Activated CD4-positive, alpha-beta memory T cell treated with anti-CD3 and anti-CD28 coated beads, Interleukin-2, amount 10 ng/mL, durations not matched to agents 7 days and 5 days (primary cell): ENCODE results near the gene CENPP. TPM values are rescaled to one million over a fixed set of nuclear protein-coding genes. Genes with fewer than 3 reads are reported as not detected.

ENCODE experiments used
- CTCF ChIA-PET: fragments of 350-600 bp; sonication (Branson Sonifier 250); formaldehyde crosslinking; loops from one replicate; lab custom pipeline; 2021; ENCODE audit warnings: antibody characterized with exemption, inconsistent platforms; lab: Charles Lee
- POLR2A ChIA-PET: fragments of 350-600 bp; sonication (Branson Sonifier 250); formaldehyde crosslinking; loops from one replicate; lab custom pipeline; 2021; ENCODE audit warnings: antibody characterized with exemption; lab: Charles Lee
- DNase-seq: peaks from one replicate; pipeline ENCODE4 v3.0.0-alpha.2; 2020
- H3K27ac Mint-ChIP-seq: one replicate; pipeline ENCODE4 v1.8.0; 2021; ENCODE audit warnings: mild to moderate bottlenecking, mixed read lengths
- H3K27me3 Mint-ChIP-seq: one replicate; pipeline ENCODE4 v1.8.0; 2021; ENCODE audit warnings: mixed read lengths
- H3K36me3 Mint-ChIP-seq: one replicate; pipeline ENCODE4 v1.8.0; 2021; ENCODE audit warnings: low read depth, mixed read lengths
- H3K4me1 Mint-ChIP-seq: one replicate; pipeline ENCODE4 v1.8.0; 2021; ENCODE audit warnings: mixed read lengths
- H3K4me3 Mint-ChIP-seq: one replicate; pipeline ENCODE4 v1.8.0; 2021; ENCODE audit warnings: mild to moderate bottlenecking, mixed read lengths
- H3K9me3 Mint-ChIP-seq: one replicate; pipeline ENCODE4 v1.8.0; 2021; ENCODE audit warnings: mixed read lengths
- total RNA-seq, 2 experiments: library from RNA; stranded (reverse); gene quantifications; one replicate each; pipeline ENCODE4 v1.2.3, GENCODE V29; 2021

CENPP gene
- total RNA-seq, 2 experiments from 2014 or later = 18.8 to 22.0 TPM

GRCh38 chr9:92608909-92609445 lies 283.2 kb downstream of the CENPP start:
- ChIA-PET CTCF (interaction anchor here (1.1 kb wide), 1 partner anchor 469 kb away, joined by 3 read pairs; no protein-coding TSS in a partner anchor), POLR2A (no interaction called here)
- Mint-ChIP-seq H3K36me3 (peaks cover 14% of the 10 kb centered on the region), H3K27me3 (no peaks in the 10 kb centered on the region), H3K9me3 (peaks cover 10% of the 10 kb centered on the region), H3K4me1 (no peaks in the 10 kb centered on the region), H3K27ac (no peak overlapping the region), H3K4me3 (no peak overlapping the region)
- DNase-seq = no peak

- no peaks in the 10 kb centered on the region for H3K27me3 Mint-ChIP-seq
- H3K4me3 Mint-ChIP-seq = no peak overlapping the region
- H3K36me3 Mint-ChIP-seq = peaks cover 22% of the 10 kb centered on the region
- DNase-seq = no peak
- no peak overlapping the region for H3K27ac Mint-ChIP-seq
- CTCF ChIA-PET = no interaction called here
- POLR2A ChIA-PET = no interaction called here
- no peaks in the 10 kb centered on the region for H3K4me1 Mint-ChIP-seq
- no peaks in the 10 kb centered on the region for H3K9me3 Mint-ChIP-seq
Measured at GRCh38 chr9:92610470-92611420, 285.0 kb downstream of the CENPP start.

GRCh38 chr9:92611621-92612285 lies 286.0 kb downstream of the CENPP start:
- Mint-ChIP-seq H3K36me3 (peaks cover 31% of the 10 kb centered on the region), H3K27ac (no peak overlapping the region), H3K27me3 (no peaks in the 10 kb centered on the region), H3K4me3 (no peak overlapping the region), H3K9me3 (no peaks in the 10 kb centered on the region), H3K4me1 (no peaks in the 10 kb centered on the region)
- DNase-seq = no peak
- CTCF ChIA-PET = no interaction called here
- POLR2A ChIA-PET = no interaction called here

- Mint-ChIP-seq H3K4me1 (no peaks in the 10 kb centered on the region), H3K4me3 (no peak overlapping the region), H3K27ac (no peak overlapping the region), H3K36me3 (peaks cover 34% of the 10 kb centered on the region), H3K27me3 (no peaks in the 10 kb centered on the region), H3K9me3 (no peaks in the 10 kb centered on the region)
- POLR2A ChIA-PET = no interaction called here
- CTCF ChIA-PET = no interaction called here
- DNase-seq = no peak
Measured at GRCh38 chr9:92612292-92612691, 286.5 kb downstream of the CENPP start.

- Mint-ChIP-seq H3K27ac (no peak overlapping the region), H3K9me3 (no peaks in the 10 kb centered on the region), H3K4me1 (no peaks in the 10 kb centered on the region), H3K27me3 (no peaks in the 10 kb centered on the region), H3K36me3 (peaks cover 39% of the 10 kb centered on the region), H3K4me3 (no peak overlapping the region)
- CTCF ChIA-PET = no interaction called here
- POLR2A ChIA-PET = no interaction called here
- no peak for DNase-seq
Measured at GRCh38 chr9:92612816-92613215, 287.1 kb downstream of the CENPP start.

- Mint-ChIP-seq H3K36me3 (peaks cover 39% of the 10 kb centered on the region), H3K4me1 (no peaks in the 10 kb centered on the region), H3K9me3 (no peaks in the 10 kb centered on the region), H3K4me3 (no peak overlapping the region), H3K27me3 (no peaks in the 10 kb centered on the region), H3K27ac (no peak overlapping the region)
- ChIA-PET CTCF (no interaction called here), POLR2A (no interaction called here)
- no peak for DNase-seq
Measured at GRCh38 chr9:92613268-92614122, 287.7 kb downstream of the CENPP start.

- Mint-ChIP-seq H3K27ac (no peak overlapping the region), H3K36me3 (peaks cover 39% of the 10 kb centered on the region), H3K4me1 (no peaks in the 10 kb centered on the region), H3K27me3 (no peaks in the 10 kb centered on the region), H3K9me3 (no peaks in the 10 kb centered on the region), H3K4me3 (no peak overlapping the region)
- CTCF ChIA-PET = no interaction called here
- DNase-seq = no peak
- POLR2A ChIA-PET = no interaction called here
Measured at GRCh38 chr9:92614123-92614510, 288.4 kb downstream of the CENPP start.

GRCh38 chr9:92614763-92615461 lies 289.2 kb downstream of the CENPP start:
- no peaks in the 10 kb centered on the region for H3K9me3 Mint-ChIP-seq
- H3K27ac Mint-ChIP-seq = no peak overlapping the region
- peaks cover 39% of the 10 kb centered on the region for H3K36me3 Mint-ChIP-seq
- POLR2A ChIA-PET = no interaction called here
- no peak for DNase-seq
- no peaks in the 10 kb centered on the region for H3K4me1 Mint-ChIP-seq
- CTCF ChIA-PET = interaction anchor here (0.7 to 0.9 kb wide), 2 partner anchors 289 to 877 kb away, joined by 3 to 4 read pairs; partner anchors contain the start of gene CENPP
- no peak overlapping the region for H3K4me3 Mint-ChIP-seq
- no peaks in the 10 kb centered on the region for H3K27me3 Mint-ChIP-seq

GRCh38 chr9:92615790-92616189 lies 290.0 kb downstream of the CENPP start:
- Mint-ChIP-seq H3K9me3 (no peaks in the 10 kb centered on the region), H3K36me3 (peaks cover 43% of the 10 kb centered on the region), H3K4me3 (no peak overlapping the region), H3K4me1 (no peaks in the 10 kb centered on the region), H3K27ac (no peak overlapping the region), H3K27me3 (no peaks in the 10 kb centered on the region)
- POLR2A ChIA-PET = no interaction called here
- CTCF ChIA-PET = interaction anchor here (1.1 kb wide), 1 partner anchor 475 kb away, joined by 3 read pairs; no protein-coding TSS in a partner anchor
- no peak for DNase-seq

GRCh38 chr9:92616199-92616641 lies 290.5 kb downstream of the CENPP start:
- H3K27me3 Mint-ChIP-seq = no peaks in the 10 kb centered on the region
- POLR2A ChIA-PET = no interaction called here
- DNase-seq = no peak
- H3K4me3 Mint-ChIP-seq = no peak overlapping the region
- H3K4me1 Mint-ChIP-seq = no peaks in the 10 kb centered on the region
- H3K9me3 Mint-ChIP-seq = no peaks in the 10 kb centered on the region
- H3K36me3 Mint-ChIP-seq = peaks cover 43% of the 10 kb centered on the region
- H3K27ac Mint-ChIP-seq = no peak overlapping the region
- CTCF ChIA-PET = interaction anchor here (1.1 kb wide), 1 partner anchor 476 kb away, joined by 3 read pairs; no protein-coding TSS in a partner anchor

GRCh38 chr9:92616655-92617111 lies 290.9 kb downstream of the CENPP start:
- no peak for DNase-seq
- ChIA-PET CTCF (interaction anchor here (0.6 to 1.1 kb wide), 2 partner anchors 86 to 476 kb away, joined by 3 read pairs; no protein-coding TSS in a partner anchor), POLR2A (no interaction called here)
- H3K36me3 Mint-ChIP-seq = peaks cover 41% of the 10 kb centered on the region
- no peaks in the 10 kb centered on the region for H3K27me3 Mint-ChIP-seq
- no peaks in the 10 kb centered on the region for H3K9me3 Mint-ChIP-seq
- H3K4me3 Mint-ChIP-seq = no peak overlapping the region
- H3K27ac Mint-ChIP-seq = no peak overlapping the region
- no peaks in the 10 kb centered on the region for H3K4me1 Mint-ChIP-seq
